ENCODE results near the gene FAM241B. TPM values are rescaled to one million over a fixed set of nuclear protein-coding genes. Genes with fewer than 3 reads are reported as not detected.

The FAM241B gene
- polyA plus RNA-seq, 1 of the 3 experiments (the other 2 are of a cell fraction), result 16.0 TPM

GRCh38 chr10:69629897-69630650 lies at the start of gene FAM241B (continued):
- TF ChIP-seq IRF3 (IDR thresholded peaks at IDR 0.05; ENCODE audit: low read depth, low read length) (no peak), JUND (IDR thresholded peaks at IDR 0.05) (no peak), USF1 (IDR thresholded peaks at IDR 0.05; ENCODE audit: borderline replicate concordance, low read depth) (peak; percentile 68; the same call in 1 of the 2 replicates), FOSL2 (IDR thresholded peaks at IDR 0.05; ENCODE audit: borderline replicate concordance, low read depth) (no peak), SMC3 (IDR thresholded peaks at IDR 0.05; ENCODE audit: low read depth, low read length) (0 out of 2 replicates have a peak, but pooled peaks have one; percentile 18)

- no peak for DNase-seq
- H3K4me3 ChIP-seq (ENCODE audit: low read depth in 2 of 2, low read length in 1 of 2), result no peak overlapping the region
- H3K36me3 ChIP-seq (replicated peaks in 1 of 2; ENCODE audit: control insufficient read depth in 1 of 2, insufficient read depth in 2 of 2, low read length in 1 of 2), result no peaks in the 10 kb centered on the region
- H3K9me3 ChIP-seq, result no peaks in the 10 kb centered on the region
- no peak overlapping the region for H3K4me2 ChIP-seq
- no peaks in the 10 kb centered on the region for H3K9me2 ChIP-seq
- no peaks in the 10 kb centered on the region for H3F3A ChIP-seq (replicated peaks; ENCODE audit: insufficient read depth)
- peaks cover 36% of the 10 kb centered on the region for H3K27me3 ChIP-seq (ENCODE audit: insufficient read depth)
- TF ChIP-seq MEF2A (IDR thresholded peaks at IDR 0.05; ENCODE audit: borderline replicate concordance, low read depth) (no peak), FOSL2 (IDR thresholded peaks at IDR 0.05; ENCODE audit: borderline replicate concordance, low read depth) (no peak)
- WGBS (ENCODE audit: low lambda C conversion rate), result 50% methylated on average over 5 of the region's 5 CpGs
- no peak overlapping the region for H3K9ac ChIP-seq
- no peaks in the 10 kb centered on the region for H4K20me1 ChIP-seq (ENCODE audit: insufficient read depth)
- CTCF ChIA-PET, result no interaction called here
- no peaks in the 10 kb centered on the region for H3K79me2 ChIP-seq (ENCODE audit: insufficient read depth)
- H3K4me1 ChIP-seq (ENCODE audit: control insufficient read depth in 1 of 2, insufficient read depth in 2 of 2, low read depth in 1 of 2, low read length in 1 of 2), result no peaks in the 10 kb centered on the region
- no peak overlapping the region for H2AFZ ChIP-seq (ENCODE audit: low read depth)
- POLR2A ChIA-PET, result no interaction called here
- no peak overlapping the region for H3K27ac ChIP-seq (ENCODE audit: low read depth in 2 of 2, low read length in 1 of 2)
These were observed 49.6 kb upstream of the FAM241B start for GRCh38 chr10:69580435-69580834.

- H3K36me3 ChIP-seq (replicated peaks in 1 of 2; ENCODE audit: control insufficient read depth in 1 of 2, insufficient read depth in 2 of 2, low read length in 1 of 2), result no peaks in the 10 kb centered on the region
- no peak overlapping the region for H2AFZ ChIP-seq (ENCODE audit: low read depth)
- H3K9me2 ChIP-seq, result no peaks in the 10 kb centered on the region
- no peaks in the 10 kb centered on the region for H3K4me1 ChIP-seq (ENCODE audit: control insufficient read depth in 1 of 2, insufficient read depth in 2 of 2, low read depth in 1 of 2, low read length in 1 of 2)
- H3K4me3 ChIP-seq (ENCODE audit: low read depth in 2 of 2, low read length in 1 of 2), result no peak overlapping the region
- CTCF ChIA-PET, result interaction anchor here (1.3 kb wide), 1 partner anchor 9 kb away, joined by 5 read pairs; no protein-coding TSS in a partner anchor
- H3F3A ChIP-seq (replicated peaks; ENCODE audit: insufficient read depth), result no peaks in the 10 kb centered on the region
- no peak overlapping the region for H3K4me2 ChIP-seq
- H3K27ac ChIP-seq (ENCODE audit: low read depth in 2 of 2, low read length in 1 of 2), result no peak overlapping the region
- no peaks in the 10 kb centered on the region for H4K20me1 ChIP-seq (ENCODE audit: insufficient read depth)
- POLR2A ChIA-PET, result no interaction called here
- no peak for DNase-seq
- H3K79me2 ChIP-seq (ENCODE audit: insufficient read depth), result no peaks in the 10 kb centered on the region
- TF ChIP-seq IRF3 (IDR thresholded peaks at IDR 0.05; ENCODE audit: low read depth, low read length), result no peak
- no peak for TF ChIP-seq RAD21 (IDR thresholded peaks at IDR 0.05; ENCODE audit: low read length)
- no peak overlapping the region for H3K9ac ChIP-seq
- 20% methylated on average over 2 of the region's 2 CpGs for WGBS (ENCODE audit: low lambda C conversion rate)
- H3K9me3 ChIP-seq, result no peaks in the 10 kb centered on the region
- H3K27me3 ChIP-seq (ENCODE audit: insufficient read depth), result peaks cover 15% of the 10 kb centered on the region
These were observed 46.9 kb upstream of the FAM241B start for GRCh38 chr10:69583106-69583505.

All from SK-N-SH (cell line).